PC-3 (cell line): ENCODE results near the gene KRT7.

Source experiments
- CTCF ChIP-seq: fragments of 300-600 bp; sonication (generic); conservative IDR thresholded peaks from 2 replicates; pipeline ENCODE4 v1.5.1; 2017; ENCODE audit warnings: antibody characterized with exemption, low read depth, mild to moderate bottlenecking, low read length
- EZH2 ChIP-seq: fragments of 300-600 bp; sonication (generic); IDR thresholded peaks from one replicate; pipeline ENCODE4 v1.6.1; 2017; ENCODE audit warnings: antibody characterized with exemption, mild to moderate bottlenecking, low read length; ENCODE audit not compliant: unreplicated experiment

GRCh38 chr12:52232674-52233461 lies at the start of gene KRT7:
- TF ChIP-seq CTCF (peak; percentile 52), EZH2 (no peak)
